Cerebellar nuclear complex (tissue), 1 donor: ENCODE data around the gene DELE1.

Experiments
- DNase-seq, 2 experiments: peaks; one replicate each; lab custom pipeline; 2025; lab: John Stamatoyannopoulos, UW

Gene DELE1

GRCh38 chr5:141958113-141958512 is 34.4 kb downstream of the DELE1 start, which contains the start of gene PCDH12:
PCDH12 (minus strand) TSS chr5:141958202; CDS start chr5:141957851, 351 bp downstream.
- DNase-seq = no peak

- no peak for DNase-seq
Measured at GRCh38 chr5:141958546-141959172, 35.0 kb downstream of the DELE1 start.

- DNase-seq = no peak
Measured at GRCh38 chr5:141960018-141960417, 36.3 kb downstream of the DELE1 start.

- DNase-seq = peak in 1 of 2 experiments; percentile 86
Measured at GRCh38 chr5:141960449-141961323, 37.0 kb downstream of the DELE1 start.

- DNase-seq = no peak
Measured at GRCh38 chr5:141961466-141961865, 37.8 kb downstream of the DELE1 start.

- no peak for DNase-seq
Measured at GRCh38 chr5:141963701-141964100, 40.0 kb downstream of the DELE1 start.

GRCh38 chr5:141965071-141965470 is 41.4 kb downstream of the DELE1 start:
- DNase-seq = no peak

GRCh38 chr5:141966275-141966962 is 42.7 kb downstream of the DELE1 start:
- no peak for DNase-seq

- DNase-seq = no peak
Measured at GRCh38 chr5:141966963-141967333, 43.3 kb downstream of the DELE1 start.

- DNase-seq = peak in 1 of 2 experiments; percentile 70
Measured at GRCh38 chr5:141968914-141969608, 45.4 kb downstream of the DELE1 start, which contains the start of gene RNF14. RNF14 (plus strand) TSS chr5:141969105; CDS start chr5:141973589, 4,484 bp downstream.

- DNase-seq = no peak
Measured at GRCh38 chr5:141969783-141970771, 46.4 kb downstream of the DELE1 start.

GRCh38 chr5:141973871-141974595 is 50.4 kb downstream of the DELE1 start:
- DNase-seq = no peak

- DNase-seq = no peak
Measured at GRCh38 chr5:141976176-141976575, 52.5 kb downstream of the DELE1 start.

GRCh38 chr5:141978389-141978788 is 54.7 kb downstream of the DELE1 start:
- DNase-seq = no peak

GRCh38 chr5:141982626-141983025 is 59.0 kb downstream of the DELE1 start:
- no peak for DNase-seq

GRCh38 chr5:141986072-141986471 is 62.4 kb downstream of the DELE1 start:
- DNase-seq = no peak

- no peak for DNase-seq
Measured at GRCh38 chr5:141989720-141990119, 66.0 kb downstream of the DELE1 start.
